ENCODE data around the gene NAT10.

The NAT10 gene

DNA sequence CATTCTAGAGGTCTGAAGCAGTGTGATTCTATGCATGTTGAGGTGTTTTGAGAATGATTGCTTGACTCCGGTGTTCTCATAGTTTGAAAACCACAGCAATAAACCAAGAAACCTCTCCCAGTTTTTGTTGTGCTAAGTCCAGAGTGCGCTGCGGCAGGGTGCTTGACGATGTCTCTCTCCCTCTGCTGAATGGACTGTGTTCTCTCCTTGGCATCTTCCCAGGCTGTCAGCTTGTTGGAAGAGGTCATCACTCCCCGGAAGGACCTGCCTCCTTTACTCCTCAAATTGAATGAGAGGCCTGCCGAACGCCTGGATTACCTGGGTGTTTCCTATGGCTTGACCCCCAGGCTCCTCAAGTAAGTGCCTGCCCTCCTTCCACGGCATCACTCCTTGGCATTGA lies 31.0 kb downstream of the NAT10 start:
- H3K4me3 ChIP-seq (ENCODE audit: low read depth, low read length): no peak overlapping the region
- H3K27me3 ChIP-seq (ENCODE audit: control insufficient read depth, insufficient read depth, low read length): no peaks in the 10 kb centered on the region
- peaks cover 97% of the 10 kb centered on the region for H3K36me3 ChIP-seq (ENCODE audit: control insufficient read depth, insufficient read depth, low read length)
- no peak overlapping the region for H3K27ac ChIP-seq (ENCODE audit: low read depth, low read length)
- H3K9me3 ChIP-seq (ENCODE audit: control insufficient read depth, insufficient read depth, low read length): no peaks in the 10 kb centered on the region
- no peak overlapping the region for H3K9ac ChIP-seq (ENCODE audit: low read depth, low read length)
- H3K4me1 ChIP-seq (ENCODE audit: control insufficient read depth, insufficient read depth, low read length): no peaks in the 10 kb centered on the region

GRCh38 chr11:34139346-34139745 lies 33.9 kb downstream of the NAT10 start:
- peaks cover 100% of the 10 kb centered on the region for H3K36me3 ChIP-seq (ENCODE audit: control insufficient read depth, insufficient read depth, low read length)
- H3K27me3 ChIP-seq (ENCODE audit: control insufficient read depth, insufficient read depth, low read length): no peaks in the 10 kb centered on the region
- no peak overlapping the region for H3K9ac ChIP-seq (ENCODE audit: low read depth, low read length)
- no peaks in the 10 kb centered on the region for H3K9me3 ChIP-seq (ENCODE audit: control insufficient read depth, insufficient read depth, low read length)
- no peak overlapping the region for H3K27ac ChIP-seq (ENCODE audit: low read depth, low read length)
- no peaks in the 10 kb centered on the region for H3K4me1 ChIP-seq (ENCODE audit: control insufficient read depth, insufficient read depth, low read length)
- H3K4me3 ChIP-seq (ENCODE audit: low read depth, low read length): no peak overlapping the region

DNA sequence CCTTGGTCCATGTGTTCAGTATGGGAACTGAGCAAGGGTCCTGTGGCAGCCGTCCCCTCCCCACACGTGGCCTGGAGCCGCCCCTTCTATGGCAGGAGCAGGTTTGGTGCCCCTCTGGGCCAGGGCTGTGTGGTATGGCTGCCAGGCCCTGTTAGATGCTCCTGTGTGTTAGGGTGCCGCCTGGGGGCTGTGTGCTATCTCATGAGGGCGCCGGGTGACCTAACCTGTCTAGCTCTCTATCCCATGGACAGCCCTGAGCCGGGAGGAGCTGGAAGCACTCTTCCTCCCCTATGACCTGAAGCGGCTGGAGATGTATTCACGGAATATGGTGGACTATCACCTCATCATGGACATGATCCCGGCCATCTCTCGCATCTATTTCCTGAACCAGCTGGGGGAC lies 34.7 kb downstream of the NAT10 start:
- no peaks in the 10 kb centered on the region for H3K9me3 ChIP-seq (ENCODE audit: control insufficient read depth, insufficient read depth, low read length)
- no peak overlapping the region for H3K27ac ChIP-seq (ENCODE audit: low read depth, low read length)
- no peak overlapping the region for H3K4me3 ChIP-seq (ENCODE audit: low read depth, low read length)
- H3K4me1 ChIP-seq (ENCODE audit: control insufficient read depth, insufficient read depth, low read length): no peaks in the 10 kb centered on the region
- H3K36me3 ChIP-seq (ENCODE audit: control insufficient read depth, insufficient read depth, low read length): peaks cover 100% of the 10 kb centered on the region
- no peak overlapping the region for H3K9ac ChIP-seq (ENCODE audit: low read depth, low read length)
- H3K27me3 ChIP-seq (ENCODE audit: control insufficient read depth, insufficient read depth, low read length): no peaks in the 10 kb centered on the region

- peaks cover 100% of the 10 kb centered on the region for H3K36me3 ChIP-seq (ENCODE audit: control insufficient read depth, insufficient read depth, low read length)
Measured at GRCh38 chr11:34143048-34143447, 37.6 kb downstream of the NAT10 start.

DNA sequence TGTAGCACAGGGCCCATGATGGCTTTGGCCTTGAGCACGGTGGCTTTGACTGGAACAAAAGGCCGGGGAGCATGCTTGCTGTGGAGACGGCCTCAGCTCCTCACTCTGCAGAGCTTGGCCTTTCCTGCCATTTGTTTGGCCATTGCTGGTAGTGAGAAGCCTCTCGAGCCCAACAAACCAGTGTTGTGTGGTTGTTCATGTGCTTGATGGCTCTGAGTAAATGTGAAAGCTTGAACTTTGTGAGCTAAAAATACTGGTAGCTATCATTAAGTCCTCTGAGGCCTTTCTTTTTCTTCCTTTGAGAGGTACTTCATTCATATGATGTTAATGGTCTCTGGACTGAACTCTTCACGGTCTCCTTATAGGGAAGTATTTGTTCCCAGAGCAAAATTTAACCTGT lies 39.6 kb downstream of the NAT10 start:
- Histone ChIP-seq H3K36me3 (ENCODE audit: control insufficient read depth, insufficient read depth, low read length) (peaks cover 99% of the 10 kb centered on the region), H3K4me3 (ENCODE audit: low read depth, low read length) (no peak overlapping the region), H3K4me1 (ENCODE audit: control insufficient read depth, insufficient read depth, low read length) (no peaks in the 10 kb centered on the region), H3K27me3 (ENCODE audit: control insufficient read depth, insufficient read depth, low read length) (no peaks in the 10 kb centered on the region), H3K9me3 (ENCODE audit: control insufficient read depth, insufficient read depth, low read length) (no peaks in the 10 kb centered on the region), H3K27ac (ENCODE audit: low read depth, low read length) (no peak overlapping the region), H3K9ac (ENCODE audit: low read depth, low read length) (no peak overlapping the region)

More at GRCh38 chr11:34143048-34143447, 37.6 kb downstream of the NAT10 start:
- H3K4me1 ChIP-seq (ENCODE audit: control insufficient read depth, insufficient read depth, low read length): no peaks in the 10 kb centered on the region
- H3K9ac ChIP-seq (ENCODE audit: low read depth, low read length): no peak overlapping the region
- H3K9me3 ChIP-seq (ENCODE audit: control insufficient read depth, insufficient read depth, low read length): no peaks in the 10 kb centered on the region
- no peaks in the 10 kb centered on the region for H3K27me3 ChIP-seq (ENCODE audit: control insufficient read depth, insufficient read depth, low read length)
- H3K4me3 ChIP-seq (ENCODE audit: low read depth, low read length): no peak overlapping the region
- no peak overlapping the region for H3K27ac ChIP-seq (ENCODE audit: low read depth, low read length)

GRCh38 chr11:34145847-34146381 lies 40.5 kb downstream of the NAT10 start:
- Histone ChIP-seq H3K4me1 (ENCODE audit: control insufficient read depth, insufficient read depth, low read length) (no peaks in the 10 kb centered on the region), H3K9me3 (ENCODE audit: control insufficient read depth, insufficient read depth, low read length) (no peaks in the 10 kb centered on the region), H3K36me3 (ENCODE audit: control insufficient read depth, insufficient read depth, low read length) (peaks cover 99% of the 10 kb centered on the region), H3K9ac (ENCODE audit: low read depth, low read length) (no peak overlapping the region), H3K27ac (ENCODE audit: low read depth, low read length) (no peak overlapping the region), H3K4me3 (ENCODE audit: low read depth, low read length) (no peak overlapping the region), H3K27me3 (ENCODE audit: control insufficient read depth, insufficient read depth, low read length) (no peaks in the 10 kb centered on the region)

GRCh38 chr11:34146411-34146810 lies 41.0 kb downstream of the NAT10 start:
- H3K36me3 ChIP-seq (ENCODE audit: control insufficient read depth, insufficient read depth, low read length): peaks cover 98% of the 10 kb centered on the region
- no peaks in the 10 kb centered on the region for H3K9me3 ChIP-seq (ENCODE audit: control insufficient read depth, insufficient read depth, low read length)
- no peak overlapping the region for H3K9ac ChIP-seq (ENCODE audit: low read depth, low read length)
- no peak overlapping the region for H3K27ac ChIP-seq (ENCODE audit: low read depth, low read length)
- H3K4me1 ChIP-seq (ENCODE audit: control insufficient read depth, insufficient read depth, low read length): no peaks in the 10 kb centered on the region
- H3K27me3 ChIP-seq (ENCODE audit: control insufficient read depth, insufficient read depth, low read length): no peaks in the 10 kb centered on the region
- H3K4me3 ChIP-seq (ENCODE audit: low read depth, low read length): no peak overlapping the region

GRCh38 chr11:34146866-34147265 lies 41.4 kb downstream of the NAT10 start:
- Histone ChIP-seq H3K27ac (ENCODE audit: low read depth, low read length) (no peak overlapping the region), H3K4me1 (ENCODE audit: control insufficient read depth, insufficient read depth, low read length) (no peaks in the 10 kb centered on the region), H3K9ac (ENCODE audit: low read depth, low read length) (no peak overlapping the region), H3K27me3 (ENCODE audit: control insufficient read depth, insufficient read depth, low read length) (no peaks in the 10 kb centered on the region), H3K36me3 (ENCODE audit: control insufficient read depth, insufficient read depth, low read length) (peaks cover 96% of the 10 kb centered on the region), H3K4me3 (ENCODE audit: low read depth, low read length) (no peak overlapping the region), H3K9me3 (ENCODE audit: control insufficient read depth, insufficient read depth, low read length) (no peaks in the 10 kb centered on the region)

- Histone ChIP-seq H3K27ac (ENCODE audit: low read depth, low read length) (no peak overlapping the region), H3K9me3 (ENCODE audit: control insufficient read depth, insufficient read depth, low read length) (no peaks in the 10 kb centered on the region), H3K27me3 (ENCODE audit: control insufficient read depth, insufficient read depth, low read length) (no peaks in the 10 kb centered on the region), H3K9ac (ENCODE audit: low read depth, low read length) (no peak overlapping the region), H3K4me1 (ENCODE audit: control insufficient read depth, insufficient read depth, low read length) (no peaks in the 10 kb centered on the region), H3K36me3 (ENCODE audit: control insufficient read depth, insufficient read depth, low read length) (peaks cover 96% of the 10 kb centered on the region), H3K4me3 (ENCODE audit: low read depth, low read length) (no peak overlapping the region)
Measured at GRCh38 chr11:34147581-34147980, 42.2 kb downstream of the NAT10 start.

GRCh38 chr11:34148504-34149165 lies 43.2 kb downstream of the NAT10 start:
- no peaks in the 10 kb centered on the region for H3K9me3 ChIP-seq (ENCODE audit: control insufficient read depth, insufficient read depth, low read length)
- H3K4me3 ChIP-seq (ENCODE audit: low read depth, low read length): no peak overlapping the region
- H3K27ac ChIP-seq (ENCODE audit: low read depth, low read length): no peak overlapping the region
- H3K36me3 ChIP-seq (ENCODE audit: control insufficient read depth, insufficient read depth, low read length): peaks cover 94% of the 10 kb centered on the region
- no peak overlapping the region for H3K9ac ChIP-seq (ENCODE audit: low read depth, low read length)
- H3K27me3 ChIP-seq (ENCODE audit: control insufficient read depth, insufficient read depth, low read length): no peaks in the 10 kb centered on the region
- H3K4me1 ChIP-seq (ENCODE audit: control insufficient read depth, insufficient read depth, low read length): no peaks in the 10 kb centered on the region

DNA sequence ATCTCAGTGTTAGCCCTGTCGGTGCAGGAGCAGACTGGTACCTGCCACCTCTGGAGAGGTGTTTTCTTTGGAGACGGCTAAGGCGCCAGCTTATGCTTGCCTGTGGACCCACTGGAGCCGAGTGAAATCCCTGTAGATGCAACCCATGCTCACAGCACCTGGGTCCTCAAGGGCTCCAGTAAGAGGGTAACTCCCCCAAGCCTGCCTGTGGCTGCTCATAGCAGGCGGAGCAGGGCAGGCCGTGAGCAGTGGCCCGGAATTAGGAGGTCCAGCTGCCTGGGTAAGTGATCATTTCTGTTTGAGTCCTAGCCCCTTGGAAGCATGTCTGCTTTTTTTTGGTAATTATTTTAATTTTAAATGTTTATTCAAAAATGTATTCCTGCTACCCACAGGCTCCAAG lies 43.8 kb downstream of the NAT10 start:
- Histone ChIP-seq H3K9me3 (ENCODE audit: control insufficient read depth, insufficient read depth, low read length) (no peaks in the 10 kb centered on the region), H3K36me3 (ENCODE audit: control insufficient read depth, insufficient read depth, low read length) (peaks cover 92% of the 10 kb centered on the region), H3K27me3 (ENCODE audit: control insufficient read depth, insufficient read depth, low read length) (no peaks in the 10 kb centered on the region), H3K27ac (ENCODE audit: low read depth, low read length) (no peak overlapping the region), H3K4me1 (ENCODE audit: control insufficient read depth, insufficient read depth, low read length) (no peaks in the 10 kb centered on the region), H3K4me3 (ENCODE audit: low read depth, low read length) (no peak overlapping the region), H3K9ac (ENCODE audit: low read depth, low read length) (no peak overlapping the region)

Measured in HUES48 (cell line).